ENCODE data around the gene ZBTB3. TPM values are rescaled to one million over a fixed set of nuclear protein-coding genes. Genes with fewer than 3 reads are reported as not detected.

ZBTB3 gene
- total and polyA plus RNA-seq, 2 of the 13 experiments (the other 11 are each of a cell fraction or from before 2014, with no cell fraction given): 3.4 to 5.2 TPM

- no peaks in the 10 kb centered on the region for H3K9me3 ChIP-seq (ENCODE audit: low read length)
- H3K79me2 ChIP-seq (ENCODE audit: insufficient read depth, low read length): peaks cover 72% of the 10 kb centered on the region
- no peak overlapping the region for H2AFZ ChIP-seq (ENCODE audit: low read length)
- ChIA-PET POLR2A (interaction anchor here (0.9 to 1.2 kb wide), 3 partner anchors 18 to 117 kb away, joined by 3 read pairs; partner anchors contain the start of genes C11orf98 and CSKMT), CTCF (ENCODE audit: low intra/inter-chr PET ratio, low total read pairs) (no interaction called here)
- peaks cover 9 to 51% of the 10 kb centered on the region in 2 experiments for H3K36me3 ChIP-seq (replicated peaks in 1 of 2; ENCODE audit: control insufficient read depth in 1 of 2, insufficient read depth in 2 of 2, low read length in 2 of 2)
- intact Hi-C loops (cut with micrococcal nuclease; ENCODE audit: unreplicated experiment) (no loop called here), in situ Hi-C loops (cut with HindIII; ENCODE audit: extremely low pct_ligation_motif_present, low pct_unique_long_range_greater_than_20kb) (no loop called here)
- TF ChIP-seq ZC3H13 (CRISPR knock-in tag; IDR thresholded peaks at IDR 0.05): peak; percentile 37; the same call in 1 of the 2 replicates
- no peak for TF ChIP-seq NR2F2 (IDR thresholded peaks at IDR 0.05; ENCODE audit: borderline replicate concordance, low read depth)
- peak overlapping the region; percentile 95; the same call in 1 of the 2 replicates for H3K9ac ChIP-seq (ENCODE audit: insufficient read depth, low read depth, low read length)
- no peak overlapping the region for H3K27ac ChIP-seq (ENCODE audit: extremely low read length, insufficient read depth, low read length)
- peak overlapping the region; percentile 85 for H3K4me2 ChIP-seq (ENCODE audit: low read depth, low read length)
- peaks cover 0 to 3% of the 10 kb centered on the region in 2 experiments; a peak in 1 of 5 replicates for H3K27me3 ChIP-seq (ENCODE audit: control insufficient read depth in 1 of 2, insufficient read depth in 2 of 2, low read length in 2 of 2)
- no peak for ATAC-seq
- H4K20me1 ChIP-seq (ENCODE audit: insufficient read depth, low read length): peaks cover 30% of the 10 kb centered on the region
- no peak for DNase-seq (ENCODE audit: low spot score)
- H3K4me3 ChIP-seq (replicated peaks in 1 of 3; ENCODE audit: insufficient read depth in 1 of 3, low read depth in 2 of 3, low read length in 3 of 3): peak overlapping the region in 1 of 3 experiments; percentile 85; a peak in 2 of 6 replicates
- FAIRE-seq: no peak
- 77% methylated on average over 8 of the region's 8 CpGs for WGBS (ENCODE audit: low lambda C conversion rate)
- no TSS peak for BruUV-seq (replicated peaks)
- peaks cover 37% of the 10 kb centered on the region for H3K4me1 ChIP-seq (ENCODE audit: insufficient read depth, low read length)
Measured at GRCh38 chr11:62724171-62724570, 29.8 kb downstream of the ZBTB3 start.

GRCh38 chr11:62721994-62722393, 32.0 kb downstream of the ZBTB3 start:
- POLR2A ChIA-PET: no interaction called here
- Histone ChIP-seq H3K9me3 (ENCODE audit: low read length) (no peaks in the 10 kb centered on the region), H3K4me1 (ENCODE audit: insufficient read depth, low read length) (peaks cover 37% of the 10 kb centered on the region), H3K4me2 (ENCODE audit: low read depth, low read length) (no peak overlapping the region), H3K36me3 (replicated peaks in 1 of 2; ENCODE audit: control insufficient read depth in 1 of 2, insufficient read depth in 2 of 2, low read length in 2 of 2) (peaks cover 15 to 73% of the 10 kb centered on the region in 2 experiments), H3K27ac (ENCODE audit: extremely low read length, insufficient read depth, low read length) (peak overlapping the region; percentile 39), H3K79me2 (ENCODE audit: insufficient read depth, low read length) (peaks cover 64% of the 10 kb centered on the region), H3K4me3 (replicated peaks in 1 of 3; ENCODE audit: insufficient read depth in 1 of 3, low read depth in 2 of 3, low read length in 3 of 3) (no peak overlapping the region), H4K20me1 (ENCODE audit: insufficient read depth, low read length) (peaks cover 30% of the 10 kb centered on the region), H3K27me3 (ENCODE audit: control insufficient read depth in 1 of 2, insufficient read depth in 2 of 2, low read length in 2 of 2) (no peaks in the 10 kb centered on the region; a peak in 1 of 5 replicates), H3K9ac (ENCODE audit: insufficient read depth, low read depth, low read length) (no peak overlapping the region), H2AFZ (ENCODE audit: low read length) (no peak overlapping the region)
- in situ Hi-C loops (cut with HindIII; ENCODE audit: extremely low pct_ligation_motif_present, low pct_unique_long_range_greater_than_20kb) (no loop called here), intact Hi-C loops (cut with micrococcal nuclease; ENCODE audit: unreplicated experiment) (no loop called here)
- peak; percentile 80 for DNase-seq (ENCODE audit: low spot score)
- peak; percentile 51 for FAIRE-seq
- TSS peak; percentile 37 for BruUV-seq (replicated peaks)
- ATAC-seq: peak; percentile 84
- CTCF ChIA-PET (ENCODE audit: low intra/inter-chr PET ratio, low total read pairs): no interaction called here
- WGBS (ENCODE audit: low lambda C conversion rate): 71% methylated on average over 7 of the region's 7 CpGs
- TF ChIP-seq HMGXB4 (CRISPR knock-in tag; IDR thresholded peaks at IDR 0.05; ENCODE audit: borderline replicate concordance in 1 of 2, low read depth in 1 of 2): no peak
- TF ChIP-seq ZNF331 (CRISPR knock-in tag; IDR thresholded peaks at IDR 0.05): 0 out of 2 replicates have a peak, but pooled peaks have one; percentile 39
- TF ChIP-seq CTCF (CRISPR knock-in tag; IDR thresholded peaks at IDR 0.05): peak; percentile 59
- no peak for TF ChIP-seq XRCC5 (optimal IDR thresholded peaks at IDR 0.05; ENCODE audit: low read length)
- TF ChIP-seq NAIF1 (CRISPR knock-in tag; IDR thresholded peaks at IDR 0.05; ENCODE audit: borderline replicate concordance): no peak
- no peak for TF ChIP-seq MXD3 (CRISPR knock-in tag; IDR thresholded peaks at IDR 0.05)
- TF ChIP-seq ZFP36L1 (CRISPR knock-in tag; IDR thresholded peaks at IDR 0.05): no peak
- TF ChIP-seq ZBTB33 (CRISPR knock-in tag; IDR thresholded peaks at IDR 0.05): peak; percentile 100
- no peak for TF ChIP-seq ZNF430 (CRISPR knock-in tag; IDR thresholded peaks at IDR 0.05)
- TF ChIP-seq ZBTB38 (CRISPR knock-in tag; IDR thresholded peaks at IDR 0.05): peak; percentile 74
